Measurements from ENCODE around the gene OR7C1. TPM values are rescaled to one million over a fixed set of nuclear protein-coding genes. Genes with fewer than 3 reads are reported as not detected.

Gene OR7C1
- total RNA-seq, 4 donors from 2014 or later = not detected

GRCh38 chr19:14748601-14749000 lies 86.4 kb downstream of the OR7C1 start:
- no peak overlapping the region for H3K27ac ChIP-seq
- DNase-seq = no peak
- H3K4me1 ChIP-seq = no peaks in the 10 kb centered on the region
- no peaks in the 10 kb centered on the region for H3K27me3 ChIP-seq
- H3K36me3 ChIP-seq = no peaks in the 10 kb centered on the region
- H3K4me3 ChIP-seq = no peak overlapping the region
- no peaks in the 10 kb centered on the region for H3K9me3 ChIP-seq
- intact Hi-C loops (cut with DNase I; ENCODE audit: low total_unique reads) = no loop called here
- TF ChIP-seq POLR2A (IDR thresholded peaks at IDR 0.05) = no peak
- TF ChIP-seq CTCF (IDR thresholded peaks at IDR 0.05) = no peak

Small RNAs within 50 kb of the gene (small RNA-seq; reads per million reads assigned to genes)
- gene AC005255.1 = not detected

Other genes starting within 250 kb of the OR7C1 start
- gene ADGRE3, start 160.3 kb downstream of the OR7C1 start, total RNA-seq = under 1 TPM in 1 of 4 donors, not detected in 3; 0.14 TPM
- gene ZNF333, start 145.1 kb downstream of the OR7C1 start, total RNA-seq = 10 to 100 TPM; 18.8 to 61.8 (median 44.3) TPM
- gene ADGRE2, start 56.6 kb downstream of the OR7C1 start, total RNA-seq = 1 to 10 TPM in 1 of 4 donors, under 1 TPM in 3; 0.26 to 2.2 (median 0.65) TPM
- gene OR7A5, start within 50 bp of the OR7C1 start, total RNA-seq = not detected
- gene OR7A10, start 13.7 kb upstream of the OR7C1 start, total RNA-seq = not detected
- gene OR7A17, start 50.9 kb upstream of the OR7C1 start, total RNA-seq = not detected
- gene OR7C2, start 106.3 kb upstream of the OR7C1 start, total RNA-seq = not detected
- under 1 TPM in 1 of 4 donors, not detected in 3; 0.41 TPM for gene SLC1A6, start 144.7 kb upstream of the OR7C1 start, total RNA-seq
- gene CASP14, start 214.3 kb upstream of the OR7C1 start, total RNA-seq = not detected
- gene OR1I1, start 247.0 kb upstream of the OR7C1 start, total RNA-seq = not detected